ENCODE data around the gene SCAP. TPM values are rescaled to one million over a fixed set of nuclear protein-coding genes. Genes with fewer than 3 reads are reported as not detected.

The SCAP gene
- total and polyA plus RNA-seq, 2 of the 13 experiments (the other 11 are each of a cell fraction or from before 2014, with no cell fraction given) = 40.4 to 53.3 TPM

- TF ChIP-seq HNF1A (IDR thresholded peaks at IDR 0.05; ENCODE audit: low read depth) (no peak), HNF1A (CRISPR knock-in tag; IDR thresholded peaks at IDR 0.05; ENCODE audit: borderline replicate concordance) (peak; percentile 64; the same call in 1 of the 2 replicates), EZH2 (conservative IDR thresholded peaks at IDR 0.05; ENCODE audit: low read depth, low read length) (no peak), NBN (conservative IDR thresholded peaks at IDR 0.05) (no peak), ZFP1 (CRISPR knock-in tag; IDR thresholded peaks at IDR 0.05) (peak; percentile 80; the same call in 1 of the 2 replicates), ZSCAN21 (CRISPR knock-in tag; IDR thresholded peaks at IDR 0.05; ENCODE audit: borderline replicate concordance) (peak; percentile 76), ZNF20 (CRISPR knock-in tag; IDR thresholded peaks at IDR 0.05) (no peak), KDM3A (CRISPR knock-in tag; IDR thresholded peaks at IDR 0.05; ENCODE audit: low read depth) (0 out of 2 replicates have a peak, but pooled peaks have one; percentile 74), MEF2D (CRISPR knock-in tag; IDR thresholded peaks at IDR 0.05) (peak; percentile 1; the same call in 1 of the 2 replicates), FOXC1 (CRISPR knock-in tag; IDR thresholded peaks at IDR 0.05; ENCODE audit: borderline replicate concordance) (peak; percentile 92; the same call in 1 of the 2 replicates), ELF3 (CRISPR knock-in tag; IDR thresholded peaks at IDR 0.05) (no peak), ZNF180 (CRISPR knock-in tag; IDR thresholded peaks at IDR 0.05; ENCODE audit: borderline replicate concordance, low read depth) (no peak), SIN3A (IDR thresholded peaks at IDR 0.05; ENCODE audit: borderline replicate concordance, low read depth, low read length) (peak; percentile 85; the same call in 1 of the 2 replicates), ZMYM4 (CRISPR knock-in tag; IDR thresholded peaks at IDR 0.05) (peak; percentile 73), ZNF12 (CRISPR knock-in tag; IDR thresholded peaks at IDR 0.05) (no peak), PCBP2 (optimal IDR thresholded peaks at IDR 0.05; ENCODE audit: low read depth, low read length, poor library complexity, severe bottlenecking) (no peak), ZNF17 (CRISPR knock-in tag; IDR thresholded peaks at IDR 0.05) (no peak), MED1 (CRISPR knock-in tag; IDR thresholded peaks at IDR 0.05) (peak; percentile 77), NFATC3 (CRISPR knock-in tag; IDR thresholded peaks at IDR 0.05) (0 out of 2 replicates have a peak, but pooled peaks have one; percentile 23), ISL2 (CRISPR knock-in tag; IDR thresholded peaks at IDR 0.05) (peak; percentile 68; the same call in 1 of the 2 replicates), MYNN (CRISPR knock-in tag; IDR thresholded peaks at IDR 0.05; ENCODE audit: low read depth) (peak; percentile 87; the same call in 1 of the 2 replicates)
- TF ChIP-seq, protein P1, sequence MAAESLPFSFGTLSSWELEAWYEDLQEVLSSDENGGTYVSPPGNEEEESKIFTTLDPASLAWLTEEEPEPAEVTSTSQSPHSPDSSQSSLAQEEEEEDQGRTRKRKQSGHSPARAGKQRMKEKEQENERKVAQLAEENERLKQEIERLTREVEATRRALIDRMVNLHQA (CRISPR knock-in tag; IDR thresholded peaks at IDR 0.05) = no peak
- TF ChIP-seq, protein P2, sequence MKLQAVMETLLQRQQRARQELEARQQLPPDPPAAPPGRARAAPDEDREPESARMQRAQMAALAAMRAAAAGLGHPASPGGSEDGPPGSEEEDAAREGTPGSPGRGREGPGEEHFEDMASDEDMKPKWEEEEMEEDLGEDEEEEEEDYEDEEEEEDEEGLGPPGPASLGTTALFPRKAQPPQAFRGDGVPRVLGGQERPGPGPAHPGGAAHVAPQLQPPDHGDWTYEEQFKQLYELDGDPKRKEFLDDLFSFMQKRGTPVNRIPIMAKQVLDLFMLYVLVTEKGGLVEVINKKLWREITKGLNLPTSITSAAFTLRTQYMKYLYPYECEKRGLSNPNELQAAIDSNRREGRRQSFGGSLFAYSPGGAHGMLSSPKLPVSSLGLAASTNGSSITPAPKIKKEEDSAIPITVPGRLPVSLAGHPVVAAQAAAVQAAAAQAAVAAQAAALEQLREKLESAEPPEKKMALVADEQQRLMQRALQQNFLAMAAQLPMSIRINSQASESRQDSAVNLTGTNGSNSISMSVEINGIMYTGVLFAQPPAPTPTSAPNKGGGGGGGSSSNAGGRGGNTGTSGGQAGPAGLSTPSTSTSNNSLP (IDR thresholded peaks at IDR 0.05; ENCODE audit: low read depth, low read length) = peak; percentile 11; the same call in 1 of the 2 replicates
These were observed 95.0 kb downstream of the SCAP start, which contains the start of gene PTPN23 (continued) for GRCh38 chr3:47380601-47381316.

All from HepG2 (cell line).